Activated gamma-delta T cell treated with anti-CD3 and anti-CD28 coated beads, Interleukin-2, amount 50 U/mL, for 16 hours (primary cell): ENCODE results near the gene UPF2.

Experiments
- DNase-seq: peaks from one replicate; pipeline ENCODE4 v3.0.0-alpha.2; 2020; ENCODE audit warnings: low read depth

Gene UPF2

DNA sequence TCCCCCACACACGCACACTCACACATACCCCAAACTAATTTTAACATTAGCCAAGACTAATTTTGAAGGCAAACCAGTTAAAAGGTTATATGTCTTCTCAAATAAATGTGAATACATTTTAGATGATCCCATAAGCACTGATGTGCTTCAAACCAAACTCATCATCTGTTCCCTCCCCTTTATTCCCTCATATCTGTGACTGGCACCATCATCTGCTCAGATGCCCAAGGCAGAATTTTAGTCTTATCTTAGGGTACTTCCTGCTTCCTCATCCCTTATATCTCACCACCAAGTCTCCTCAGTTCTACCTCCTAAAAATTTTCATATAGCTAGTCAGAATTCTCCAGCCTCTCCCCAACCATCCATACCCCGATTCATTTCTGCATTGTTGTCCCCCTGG is 80.4 kb downstream of the UPF2 start:
- no peak for DNase-seq

DNA sequence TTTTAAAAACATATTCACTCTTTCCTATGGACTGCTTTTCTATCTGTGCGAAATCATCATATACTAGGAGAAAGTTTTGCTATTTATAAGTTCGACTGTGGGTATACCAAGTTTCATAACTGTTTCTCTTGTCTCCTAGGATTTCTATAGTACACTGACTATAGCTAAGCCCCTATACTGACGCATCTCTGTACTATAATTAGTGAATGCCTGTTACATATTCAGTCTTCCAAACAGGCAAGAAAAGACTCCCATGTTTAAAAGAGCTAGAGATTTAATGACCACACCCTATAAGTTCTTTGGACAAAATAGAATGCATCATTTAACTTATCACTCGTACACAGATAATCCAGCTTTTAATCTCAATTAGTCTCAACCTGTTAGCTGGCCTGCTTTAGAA is 80.8 kb downstream of the UPF2 start:
- DNase-seq, result no peak

DNA sequence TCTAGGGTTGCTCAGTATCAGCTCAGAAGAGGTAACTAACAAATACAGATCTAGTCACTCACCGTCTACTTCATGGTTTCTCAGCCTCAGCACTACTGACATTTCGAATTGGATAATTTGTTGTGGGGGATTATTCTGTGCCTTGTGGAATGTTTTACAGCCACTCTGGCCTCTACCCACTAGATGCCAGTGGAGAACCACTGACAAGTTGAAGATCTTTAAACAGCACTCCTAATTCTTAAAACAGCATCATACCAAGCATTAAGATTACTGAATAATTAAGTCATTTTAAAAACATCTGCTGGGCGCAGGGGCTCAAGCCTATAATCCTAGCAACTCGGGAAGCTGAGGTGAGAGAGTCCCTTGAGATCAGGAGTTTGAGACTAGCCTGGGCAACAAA is 82.6 kb downstream of the UPF2 start:
- no peak for DNase-seq

DNA sequence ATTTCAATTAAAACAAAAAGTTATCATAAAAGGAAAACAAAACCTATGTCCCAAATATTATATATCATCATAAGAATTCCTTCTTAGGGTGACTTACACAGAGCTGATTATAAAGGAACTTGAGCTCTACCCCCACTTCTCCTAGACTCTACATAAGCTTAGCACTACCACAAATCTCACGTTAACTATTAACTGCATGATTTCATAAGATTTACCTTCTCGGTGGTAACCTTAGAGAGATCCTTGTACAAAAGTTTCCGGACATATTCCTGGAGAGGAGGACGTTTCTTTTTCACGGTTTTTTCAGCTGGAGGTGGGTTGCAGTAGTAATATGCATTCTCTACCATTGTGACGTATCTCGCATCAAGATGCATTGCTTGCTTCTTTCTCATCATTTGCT is 83.7 kb downstream of the UPF2 start:
- DNase-seq, result no peak

DNA sequence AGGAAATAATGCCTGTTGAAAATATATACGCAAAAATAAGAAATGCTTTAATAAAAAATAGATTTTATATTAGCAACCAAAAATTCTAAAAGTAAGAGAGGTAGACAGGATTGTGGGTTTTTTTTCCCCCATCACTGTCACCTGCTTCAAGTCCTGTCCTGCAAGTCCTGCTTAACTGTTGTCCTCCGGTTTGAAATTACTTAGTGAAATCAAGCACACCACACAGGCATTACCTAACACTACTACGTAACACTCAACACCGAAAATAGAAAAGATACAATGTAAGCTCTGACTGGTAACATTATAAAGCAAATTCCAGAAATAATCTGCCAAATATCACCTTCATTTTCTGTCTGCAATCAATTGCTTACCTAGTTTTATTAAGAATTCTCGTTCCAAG is 90.9 kb downstream of the UPF2 start:
- DNase-seq, result no peak

DNA sequence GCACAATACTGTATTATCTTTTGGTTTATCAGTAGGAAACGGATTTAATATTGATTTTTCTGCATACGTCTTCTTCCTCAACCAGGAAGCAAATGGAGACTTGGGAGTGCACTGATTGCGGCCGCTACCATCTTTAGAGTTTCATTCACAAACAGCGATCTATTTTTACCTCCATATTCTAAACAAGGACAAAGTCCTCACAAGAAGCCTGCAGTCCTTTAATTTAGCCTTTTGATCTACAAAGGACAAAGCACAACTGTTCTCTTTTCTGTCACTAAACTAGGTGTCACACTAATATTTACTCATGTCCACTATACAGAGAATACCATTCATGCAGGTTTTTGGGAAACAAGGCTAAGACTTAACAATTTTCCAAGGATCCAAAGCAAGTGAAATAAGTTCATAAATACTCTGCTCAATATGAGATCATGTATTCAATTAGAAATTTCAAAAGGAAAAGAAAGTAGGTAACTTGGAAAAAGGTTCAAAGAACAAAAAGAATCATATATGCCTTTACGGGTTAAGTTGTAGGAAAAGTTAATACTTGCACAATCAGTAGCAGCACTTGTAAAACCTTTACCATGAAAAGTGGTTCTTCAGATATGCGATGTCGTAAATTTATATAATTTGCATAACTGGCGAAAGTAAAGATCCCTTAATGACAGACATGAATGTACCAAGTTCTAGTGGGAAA is 92.1 kb downstream of the UPF2 start:
- no peak for DNase-seq

DNA sequence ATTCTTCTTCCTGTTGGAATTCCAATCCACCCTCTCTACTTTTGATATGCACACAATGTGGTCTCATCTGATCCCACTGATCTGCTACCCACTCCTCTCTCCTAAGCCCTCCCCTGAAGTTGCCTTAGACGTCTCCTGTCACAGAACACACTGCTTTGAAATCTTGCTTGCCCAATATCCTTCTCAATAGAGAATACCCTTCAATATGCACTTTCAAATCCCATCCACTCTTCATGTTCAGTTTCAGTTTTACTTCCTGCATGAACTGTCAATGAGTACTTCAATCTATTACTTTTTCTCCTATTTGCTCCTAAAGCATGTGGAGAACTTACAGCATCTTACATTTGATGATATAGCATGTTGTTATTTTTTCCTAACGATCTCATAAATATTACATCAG is 93.5 kb downstream of the UPF2 start:
- DNase-seq, result no peak

DNA sequence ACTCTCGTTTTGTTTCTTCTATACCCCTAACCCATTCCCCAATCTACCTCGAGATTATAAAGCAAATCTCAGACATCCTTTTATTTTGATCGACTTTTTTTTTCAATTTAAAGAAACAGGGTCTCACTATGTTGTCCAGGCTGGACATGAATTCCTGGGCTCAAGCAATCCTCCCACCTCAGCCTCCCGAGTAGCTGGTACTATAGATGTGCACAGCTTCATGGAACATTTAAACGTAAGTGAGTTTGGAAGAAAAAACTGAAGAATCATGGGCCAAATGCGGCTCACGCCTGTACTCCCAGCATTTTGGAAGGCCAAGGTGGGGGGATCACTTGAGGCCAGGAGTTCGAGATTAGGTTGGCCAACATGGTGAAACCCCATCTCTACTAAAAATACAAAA is 96.0 kb downstream of the UPF2 start:
- DNase-seq, result no peak

DNA sequence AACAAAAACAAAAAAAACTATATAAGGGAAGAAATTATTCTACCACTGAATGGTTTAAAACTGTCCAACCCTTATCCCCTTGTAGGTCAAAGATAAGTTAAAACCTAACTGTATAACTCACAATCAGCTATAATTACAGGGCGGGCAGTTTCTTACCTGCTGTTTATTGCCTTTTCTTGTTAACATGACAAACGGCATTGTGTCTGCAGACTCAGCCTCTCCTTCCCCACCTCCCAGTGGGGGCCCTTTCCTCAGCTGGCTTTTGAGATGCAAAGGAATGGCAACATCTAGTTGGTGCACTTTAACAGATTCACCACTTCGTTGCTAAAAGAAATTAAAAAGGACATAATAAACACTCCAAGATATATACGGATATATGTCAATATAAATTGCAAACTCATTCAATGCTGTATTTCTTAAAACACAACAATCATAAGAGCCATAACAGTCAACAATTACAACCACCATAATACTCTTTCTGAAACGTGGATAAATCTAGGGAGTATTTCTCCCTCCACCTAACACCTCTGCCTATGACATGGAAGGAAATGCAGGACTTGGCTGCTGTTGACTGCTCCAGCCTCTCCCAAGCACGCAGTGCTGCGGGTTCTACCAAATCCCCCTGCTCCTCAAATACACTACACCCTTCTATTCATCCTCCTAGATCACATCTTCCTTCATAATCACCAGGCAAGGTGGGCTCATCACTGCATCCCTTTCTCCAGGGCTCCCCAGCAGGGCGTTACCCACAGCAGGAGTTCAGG is 106.0 kb downstream of the UPF2 start:
- no peak for DNase-seq

DNA sequence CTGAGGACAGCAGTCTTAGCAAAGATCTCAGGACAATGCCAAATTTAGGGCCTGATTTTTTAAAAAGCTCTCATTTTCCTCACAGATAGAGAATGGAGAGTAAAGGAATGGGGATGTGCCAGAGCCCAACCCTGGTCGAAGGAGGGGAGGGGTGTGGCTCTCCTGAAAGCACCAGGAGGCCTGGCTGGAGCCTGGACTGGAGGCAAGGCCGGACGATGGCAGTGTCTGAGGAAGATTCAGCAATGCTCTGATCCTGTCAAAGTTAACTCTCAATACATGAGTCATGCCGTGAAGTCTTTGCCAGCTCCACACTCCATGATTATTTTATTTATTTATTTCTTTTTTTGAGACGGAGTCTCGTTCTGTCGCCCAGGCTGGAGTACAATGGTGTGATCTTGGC is 108.3 kb downstream of the UPF2 start:
- DNase-seq, result no peak

DNA sequence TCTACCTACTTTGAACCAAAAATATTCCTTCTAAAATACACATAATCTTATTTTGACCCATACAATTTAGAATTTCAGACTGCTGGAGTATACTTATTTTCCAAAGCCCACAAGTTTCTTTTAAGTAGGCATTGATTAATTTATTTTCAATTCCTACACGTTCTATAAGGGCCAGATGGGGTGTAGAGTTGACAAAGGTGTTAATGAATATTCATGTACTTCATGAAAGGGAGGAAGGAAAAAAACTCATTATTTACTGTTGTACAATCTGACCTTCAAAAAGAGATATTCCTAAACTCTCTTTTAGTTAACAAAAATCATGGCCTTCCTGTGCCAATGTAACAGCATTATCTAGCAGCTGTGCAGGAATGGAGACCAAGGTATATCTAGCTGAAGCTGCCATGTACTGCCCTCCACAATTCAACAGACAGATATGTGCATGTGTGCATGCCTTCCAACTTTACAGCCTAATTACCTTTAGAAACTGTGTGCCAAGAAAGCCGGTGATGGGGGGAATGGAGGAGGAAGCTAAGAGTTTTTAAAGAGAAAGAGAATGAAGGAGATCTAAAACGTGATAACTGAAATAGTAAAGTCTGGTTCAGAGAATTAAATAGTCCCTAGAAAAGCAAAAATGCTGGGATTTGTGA is 108.9 kb downstream of the UPF2 start:
- DNase-seq, result no peak

DNA sequence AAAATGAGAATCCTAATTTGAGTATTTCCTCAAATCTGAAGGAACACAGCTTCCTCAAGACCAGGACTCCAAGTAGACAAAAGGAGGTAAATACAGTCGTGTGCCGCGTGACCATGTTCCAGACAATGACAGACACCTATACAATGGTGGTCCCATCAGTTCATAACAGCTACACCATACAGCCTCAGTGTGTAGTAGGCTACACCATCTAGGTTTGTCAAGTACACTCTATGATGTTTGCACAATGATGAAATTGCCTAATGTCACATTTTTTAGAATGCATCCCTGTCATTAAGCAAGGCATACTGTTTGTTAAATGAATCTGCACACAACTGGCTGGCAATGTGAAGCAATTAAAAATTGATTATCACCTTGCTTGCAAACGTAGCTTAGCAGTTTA is 111.6 kb downstream of the UPF2 start:
- no peak for DNase-seq

DNA sequence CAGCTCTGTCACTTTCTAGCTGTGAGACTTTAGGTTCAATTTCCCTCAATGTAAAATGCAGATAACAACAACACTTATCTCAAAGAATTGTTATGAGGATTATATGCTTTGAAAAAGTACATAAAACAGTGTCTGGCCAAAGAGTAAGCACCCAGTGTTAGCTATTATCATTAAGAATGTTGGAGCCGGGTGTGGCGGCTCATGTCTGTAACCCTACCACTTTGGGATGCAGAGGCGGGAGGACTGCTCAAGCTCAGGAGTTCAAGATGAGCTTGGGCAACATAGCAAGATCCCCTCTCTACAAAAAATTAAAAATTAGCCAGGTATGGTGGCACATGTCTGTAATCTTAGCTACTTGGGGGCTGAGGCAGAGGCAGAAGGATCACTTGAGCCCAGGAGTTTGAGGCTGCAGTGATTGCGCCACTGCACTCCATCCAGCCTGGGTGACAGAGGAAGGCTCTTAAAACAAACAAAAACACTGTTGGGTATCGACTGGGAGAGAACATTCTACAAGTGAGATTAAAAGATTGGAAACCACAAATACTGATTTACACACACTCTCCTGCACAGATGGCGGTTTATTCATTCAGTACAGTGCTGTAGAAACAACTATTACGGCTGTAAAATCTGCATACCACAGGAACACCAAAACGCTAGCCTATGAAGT is 112.2 kb downstream of the UPF2 start:
- no peak for DNase-seq

DNA sequence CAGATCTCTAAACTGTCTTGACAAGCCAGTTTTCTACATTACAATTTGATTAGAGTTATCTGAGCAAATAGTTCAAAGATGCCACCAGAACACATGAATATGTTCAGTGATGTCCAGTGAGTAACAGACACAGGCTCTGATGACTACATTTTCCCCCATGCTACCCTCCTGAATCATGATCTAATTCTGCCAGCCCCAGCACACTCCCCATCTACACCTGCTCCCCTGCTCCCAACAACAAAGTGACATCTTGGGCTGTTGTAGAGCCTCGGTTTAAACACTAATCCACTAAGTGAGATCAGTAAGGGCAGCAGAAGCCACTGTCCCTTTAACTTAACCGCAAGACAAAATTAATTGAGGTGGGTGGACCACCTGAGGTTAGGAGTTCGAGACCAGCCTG is 114.9 kb downstream of the UPF2 start:
- DNase-seq, result no peak

DNA sequence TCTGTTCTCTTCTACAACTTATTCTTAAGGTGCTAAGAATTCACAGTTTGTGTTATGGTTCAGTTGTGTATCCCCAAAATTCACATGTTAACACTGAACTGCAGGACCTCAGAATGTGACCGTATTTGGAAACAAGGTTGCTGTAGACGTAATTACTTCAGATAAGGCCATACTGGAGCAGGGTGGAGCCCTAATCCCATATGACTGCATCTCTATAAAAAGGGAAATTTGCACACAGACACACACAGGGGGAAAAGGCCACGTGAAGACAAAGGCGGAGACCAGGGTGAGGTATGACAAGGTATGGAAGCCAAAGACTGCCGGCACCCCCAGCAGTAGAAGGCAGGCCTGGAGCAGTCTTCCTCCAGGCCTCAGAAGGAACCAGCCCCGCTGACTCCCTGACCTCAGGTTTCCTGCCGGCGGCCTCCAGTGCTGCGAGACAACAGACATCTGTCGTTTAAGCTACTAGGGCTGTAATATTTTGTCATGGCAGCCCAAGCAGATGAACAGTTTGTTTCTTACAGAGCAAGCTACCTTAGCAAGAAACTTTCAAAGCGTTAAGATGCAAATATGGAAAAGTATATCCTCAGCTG is 120.7 kb downstream of the UPF2 start:
- DNase-seq, result no peak

DNA sequence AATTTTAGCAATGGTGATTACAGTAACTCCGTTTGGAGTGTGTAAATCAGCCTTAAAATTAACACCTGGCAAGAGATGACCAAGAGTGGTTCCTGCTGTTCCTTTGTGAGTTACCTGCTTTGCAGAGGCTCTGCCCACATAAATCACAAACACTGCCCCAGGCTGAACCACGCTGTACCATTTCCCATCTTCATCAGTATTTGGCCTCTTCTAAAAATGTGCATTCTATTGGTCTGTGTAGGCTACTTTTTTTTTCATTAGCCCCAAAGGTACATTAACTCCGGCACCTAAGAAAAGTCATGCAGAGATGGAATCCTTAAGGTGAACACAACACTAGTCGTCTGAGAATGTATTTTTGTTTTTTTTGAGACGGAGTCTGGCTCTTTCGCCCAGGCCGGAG is 123.3 kb downstream of the UPF2 start:
- no peak for DNase-seq

DNA sequence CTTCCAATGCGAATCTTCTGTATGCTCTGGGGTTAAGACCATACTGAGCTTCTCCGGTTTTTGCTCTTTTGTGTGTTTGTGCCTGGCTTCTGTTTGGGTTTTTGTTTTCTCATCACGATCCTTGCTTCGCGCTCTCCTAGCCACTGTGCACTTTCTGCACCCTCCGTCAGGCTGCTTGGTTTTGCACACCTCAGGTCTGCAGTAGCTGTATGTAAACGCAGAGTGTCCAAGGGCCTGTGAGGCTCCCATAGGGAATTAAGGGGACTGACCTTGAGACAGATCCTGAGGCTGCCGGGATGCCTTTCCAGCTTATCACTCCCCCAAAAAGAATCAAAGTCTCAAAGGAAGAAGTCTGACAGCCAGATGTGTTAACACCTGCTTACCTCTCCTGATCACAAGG is 124.2 kb downstream of the UPF2 start:
- no peak for DNase-seq

DNA sequence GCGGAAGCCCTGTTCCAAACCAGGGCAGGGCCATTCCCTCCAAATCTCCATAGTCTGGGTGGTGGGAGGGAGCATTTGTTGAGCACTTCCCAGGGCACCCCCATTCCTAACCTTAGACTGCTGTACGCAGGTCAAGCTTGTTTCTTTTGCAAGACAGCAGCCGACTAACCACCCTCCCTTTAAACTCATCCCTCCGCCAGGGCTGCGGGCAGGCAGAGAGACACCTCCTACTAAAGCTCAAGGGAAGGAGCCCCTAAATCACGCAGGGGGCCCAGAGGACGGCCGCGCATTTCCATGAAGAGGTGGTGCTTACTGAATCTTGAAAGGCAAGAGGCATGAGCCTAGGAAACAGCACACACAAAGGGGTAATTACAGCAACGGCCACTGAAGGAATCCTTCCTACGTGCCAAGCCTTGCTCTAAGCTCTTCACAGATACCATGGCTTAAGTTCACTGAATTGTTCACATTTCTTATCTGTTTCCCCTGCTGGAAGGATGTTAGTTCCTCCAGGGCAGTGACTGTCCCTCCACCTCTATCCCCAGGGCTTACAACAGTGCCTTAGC is 129.4 kb downstream of the UPF2 start:
- DNase-seq, result no peak

DNA sequence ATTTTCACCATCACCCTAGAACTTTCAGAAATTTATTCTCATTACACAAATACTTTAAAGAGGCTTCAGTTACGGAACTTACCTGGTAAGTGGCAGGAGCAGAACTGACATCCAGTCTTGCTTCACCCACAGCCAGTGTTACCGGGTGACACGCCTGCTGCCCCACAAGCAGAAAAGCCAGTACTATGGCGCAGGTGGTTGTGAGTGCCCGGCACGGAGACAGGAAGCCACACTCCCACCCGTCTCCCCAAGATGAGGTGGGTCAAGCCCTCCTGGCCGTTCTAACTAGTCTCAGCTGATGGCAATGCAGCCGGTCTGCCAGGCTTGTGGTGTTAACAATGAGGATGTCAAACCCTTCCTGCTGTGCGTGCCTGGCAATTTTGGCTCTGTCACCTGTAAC is 132.5 kb downstream of the UPF2 start:
- DNase-seq, result no peak

DNA sequence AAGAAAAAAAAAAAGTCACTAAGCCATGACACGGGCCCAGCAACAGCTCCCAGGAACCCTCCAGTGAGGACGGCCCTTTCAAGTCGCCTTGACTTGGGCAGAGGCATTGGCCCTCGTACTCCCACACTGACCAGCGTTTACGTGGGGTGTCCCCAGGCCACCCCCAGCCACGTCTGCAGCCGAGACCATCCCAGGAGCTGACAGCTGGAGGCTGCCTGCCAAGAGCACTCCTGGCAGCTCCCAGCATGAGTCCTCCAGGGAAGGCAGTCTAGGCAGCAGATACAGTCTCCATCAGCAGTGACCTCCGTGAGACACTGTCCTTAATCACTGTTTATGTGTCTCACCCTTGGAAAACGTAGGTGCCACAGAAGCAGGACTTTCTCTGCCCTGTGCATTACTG is 133.0 kb downstream of the UPF2 start:
- DNase-seq, result no peak

DNA sequence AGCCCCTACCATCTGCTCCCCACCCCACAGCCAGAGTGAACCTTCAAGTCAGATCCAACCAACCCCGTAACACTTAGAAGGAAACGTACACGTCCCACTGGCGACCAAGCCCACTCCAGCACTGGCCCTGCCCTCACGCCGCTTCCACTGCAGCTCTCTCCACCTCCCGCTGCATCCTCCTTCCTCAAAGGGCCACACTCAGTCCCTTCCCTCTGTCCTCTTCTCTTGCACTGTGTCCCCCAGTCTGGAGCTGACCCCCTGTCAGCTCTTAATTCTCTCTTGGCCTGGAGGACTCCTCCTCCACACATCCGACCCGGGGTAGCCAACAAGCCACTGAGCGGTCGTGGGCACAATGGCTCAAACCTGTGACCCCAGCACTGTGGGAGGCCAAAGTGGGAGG is 133.6 kb downstream of the UPF2 start:
- DNase-seq, result no peak

DNA sequence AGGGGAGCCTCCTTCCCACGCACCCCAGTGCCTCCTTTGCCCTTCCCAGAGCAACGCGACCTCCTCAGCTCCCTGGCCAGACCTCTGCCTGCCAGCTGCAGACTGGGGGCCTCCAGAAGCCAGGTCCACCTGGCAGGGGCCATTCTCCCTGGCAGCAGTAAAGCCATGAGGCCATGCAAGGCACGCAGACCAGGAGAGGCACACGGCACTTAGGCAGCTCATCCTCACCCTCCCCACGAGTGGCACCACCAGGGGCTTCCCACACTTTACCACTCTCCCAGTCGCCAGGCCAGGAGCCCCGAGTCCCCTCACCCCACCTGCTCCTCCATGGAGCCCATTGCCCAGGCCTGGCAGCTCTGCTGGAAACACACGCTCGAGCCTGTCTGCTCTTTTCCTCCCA is 134.1 kb downstream of the UPF2 start:
- no peak for DNase-seq
